ENCODE measurements around the gene DGKG.

The DGKG gene

DNA sequence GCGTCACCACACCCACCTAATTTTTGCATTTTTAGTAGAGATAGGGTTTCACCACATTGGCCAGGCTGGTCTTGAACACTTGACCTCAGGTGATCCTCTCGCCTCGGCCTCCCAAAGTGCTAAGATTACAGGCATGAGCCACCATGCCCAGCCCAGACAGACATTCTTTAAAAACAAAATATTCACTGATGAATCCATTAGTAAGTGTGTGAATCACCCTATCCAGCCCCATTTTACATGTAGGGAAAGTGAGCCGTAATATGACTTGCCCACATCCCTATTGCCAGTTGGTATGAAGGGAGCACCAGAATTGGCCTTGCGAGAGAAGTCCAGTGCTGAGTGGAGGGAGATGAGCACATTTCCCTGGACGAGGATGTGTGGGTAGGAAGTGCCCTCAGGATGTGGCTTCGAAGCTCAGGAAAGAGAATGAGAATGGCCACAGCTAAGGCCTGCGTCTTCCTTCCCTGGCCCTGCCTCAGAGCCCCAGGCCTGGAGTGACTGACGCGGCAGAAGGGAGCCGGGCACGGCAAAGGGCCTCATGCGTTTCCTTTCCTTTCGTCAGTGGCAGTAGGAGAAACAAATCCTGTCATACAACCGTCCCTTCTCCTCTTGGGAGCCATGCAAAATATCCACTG lies 224.9 kb downstream of the DGKG start:
- no peak overlapping the region for H3K27ac ChIP-seq
- DNase-seq (ENCODE audit: low spot score), result no peak
- no peak for TF ChIP-seq CTCF (conservative IDR thresholded peaks at IDR 0.05; ENCODE audit: low read depth)
- CTCF ChIA-PET, result no interaction called here
- POLR2A ChIA-PET (ENCODE audit: low non-redundant PET), result interaction anchor here (0.6 kb wide), 1 partner anchor 603 kb away, joined by 4 read pairs; no protein-coding TSS in a partner anchor

GRCh38 chr3:186133980-186134379 lies 228.1 kb downstream of the DGKG start:
- CTCF ChIA-PET, result interaction anchor here (0.6 to 0.7 kb wide), 2 partner anchors 28 to 57 kb away, joined by 3 read pairs; no protein-coding TSS in a partner anchor
- no peak overlapping the region for H3K27ac ChIP-seq
- DNase-seq (ENCODE audit: low spot score), result no peak
- POLR2A ChIA-PET (ENCODE audit: low non-redundant PET), result no interaction called here
- TF ChIP-seq CTCF (conservative IDR thresholded peaks at IDR 0.05; ENCODE audit: low read depth), result no peak

GRCh38 chr3:186132487-186132886 lies 229.5 kb downstream of the DGKG start:
- POLR2A ChIA-PET (ENCODE audit: low non-redundant PET), result no interaction called here
- CTCF ChIA-PET, result no interaction called here
- TF ChIP-seq CTCF (conservative IDR thresholded peaks at IDR 0.05; ENCODE audit: low read depth), result no peak

GRCh38 chr3:186129206-186129605 lies 232.8 kb downstream of the DGKG start:
- ChIA-PET CTCF (no interaction called here), POLR2A (ENCODE audit: low non-redundant PET) (no interaction called here)
- no peak for TF ChIP-seq CTCF (conservative IDR thresholded peaks at IDR 0.05; ENCODE audit: low read depth)
- no peak for DNase-seq (ENCODE audit: low spot score)
- H3K27ac ChIP-seq, result no peak overlapping the region

More at GRCh38 chr3:186132487-186132886, 229.5 kb downstream of the DGKG start:
- no peak overlapping the region for H3K27ac ChIP-seq
- no peak for DNase-seq (ENCODE audit: low spot score)

- POLR2A ChIA-PET (ENCODE audit: low non-redundant PET), result no interaction called here
- H3K27ac ChIP-seq, result no peak overlapping the region
- no peak for DNase-seq (ENCODE audit: low spot score)
- CTCF ChIA-PET, result no interaction called here
- no peak for TF ChIP-seq CTCF (conservative IDR thresholded peaks at IDR 0.05; ENCODE audit: low read depth)
These were observed 233.9 kb downstream of the DGKG start for GRCh38 chr3:186128158-186128557.

- no peak overlapping the region for H3K27ac ChIP-seq
- ChIA-PET CTCF (no interaction called here), POLR2A (ENCODE audit: low non-redundant PET) (no interaction called here)
- no peak for TF ChIP-seq CTCF (conservative IDR thresholded peaks at IDR 0.05; ENCODE audit: low read depth)
- DNase-seq (ENCODE audit: low spot score), result no peak
These were observed 234.6 kb downstream of the DGKG start for GRCh38 chr3:186127463-186127862.

Measured in RWPE1 (cell line).